Gastroesophageal sphincter (tissue), 4 donors: Measurements from ENCODE around the gene PIP5K1B. TPM values are rescaled to one million over a fixed set of nuclear protein-coding genes. Genes with fewer than 3 reads are reported as not detected.
A peak's percentile ranks its signal among the peaks of the same experiment; 100 is the strongest.

Experiments
- ATAC-seq: fragments of 150-250 bp; one replicate; pipeline ENCODE4 v1.9.1; 2016; ENCODE audit warnings: mild to moderate bottlenecking, moderate library complexity
- H3K27ac ChIP-seq, 4 donors: fragments of 200-600 bp; sonication (generic) in 3 of 4; 1 replicate in 3 of 4; 2 replicates in 1 of 4; pipeline ENCODE4 v1.5.1; 2016 to 2019
- H3K27me3 ChIP-seq: fragments of 200-600 bp; sonication (generic); one replicate; pipeline ENCODE4 v1.5.1; 2019
- H3K36me3 ChIP-seq, 2 donors: fragments of 200-600 bp; sonication (generic); one replicate each; pipeline ENCODE4 v1.5.1; 2019; ENCODE audit warnings: control low read depth in 1 of 2
- H3K4me1 ChIP-seq, 3 donors: fragments of 200-600 bp; sonication (generic); 1 replicate in 2 of 3; 2 replicates in 1 of 3; pipeline ENCODE4 v1.5.1; 2016 to 2019; ENCODE audit warnings: control low read depth in 2 of 3
- H3K4me3 ChIP-seq, 2 donors: fragments of 200-600 bp; sonication (generic); one replicate each; pipeline ENCODE4 v1.5.1; 2019; ENCODE audit warnings: mild to moderate bottlenecking in 1 of 2, moderate library complexity in 1 of 2
- H3K9me3 ChIP-seq, 3 donors: fragments of 200-600 bp; sonication (generic); one replicate each; pipeline ENCODE4 v1.5.1; 2017 to 2019; ENCODE audit warnings: control low read depth in 2 of 3
- CTCF ChIP-seq, 4 experiments: fragments of 200-600 bp in 2 of 4; fragments of 450-650 bp in 2 of 4; sonication (generic) in 1 of 4; IDR thresholded peaks; one replicate each; pipeline ENCODE4 v1.5.1; 2017 to 2019; ENCODE audit warnings: antibody characterized with exemption in 4 of 4, mild to moderate bottlenecking in 2 of 4, moderate library complexity in 2 of 4
- EP300 ChIP-seq: sonication (generic); formaldehyde crosslinking; IDR thresholded peaks from one replicate; pipeline ENCODE4 v1.6.1; 2017; ENCODE audit warnings: antibody characterized with exemption, mild to moderate bottlenecking
- POLR2A ChIP-seq, 2 donors: fragments of 450-650 bp; IDR thresholded peaks; one replicate each; pipeline ENCODE4 v1.6.1; 2017; ENCODE audit warnings: antibody characterized with exemption in 2 of 2, mild to moderate bottlenecking in 2 of 2, moderate library complexity in 1 of 2
- POLR2AphosphoS5 ChIP-seq: sonication (generic); formaldehyde crosslinking; IDR thresholded peaks from one replicate; pipeline ENCODE4 v1.6.1; 2017; ENCODE audit warnings: antibody characterized with exemption
- WGBS, 2 donors: methylation state at CpG; one replicate each; pipeline ENCODE4 v1.1.5; 2018; ENCODE audit warnings: low coverage in 1 of 2; 5-methylcytosine and 5-hydroxymethylcytosine counted together
- total RNA-seq, 4 donors: library from RNA; depleted of rRNA; stranded (reverse); fragments of >200 nt; gene quantifications; one replicate each; pipeline ENCODE4 v1.1.0, GENCODE V29; 2016

Gene PIP5K1B
- total RNA-seq, 4 donors from 2014 or later, result 0.67 to 5.1 (median 1.2) TPM

- peaks cover 2 to 29% (median 10%) of the 10 kb centered on the region in 3 donors for H3K4me1 ChIP-seq
- H3K9me3 ChIP-seq, result no peaks in the 10 kb centered on the region
- peaks cover 61% of the 10 kb centered on the region for H3K27me3 ChIP-seq
- no peak for ATAC-seq
- 12 to 14% methylated on average over 11 to 14 of the region's 19 CpGs for WGBS, 2 donors
- no peak overlapping the region for H3K27ac ChIP-seq
- no peaks in the 10 kb centered on the region for H3K36me3 ChIP-seq
- peak overlapping the region in 1 of 2 donors; percentile 72 for H3K4me3 ChIP-seq
- no peak for TF ChIP-seq POLR2A (IDR thresholded peaks at IDR 0.05)
- TF ChIP-seq EP300, result no peak
- no peak for TF ChIP-seq CTCF (IDR thresholded peaks at IDR 0.05)
- TF ChIP-seq POLR2AphosphoS5, result no peak
Observed at GRCh38 chr9:68706363-68707201, 1.5 kb downstream of the PIP5K1B start.

GRCh38 chr9:68707801-68708488 lies 2.9 kb downstream of the PIP5K1B start:
- 69 to 72% methylated on average over 4 of the region's 4 CpGs for WGBS, 2 donors
- H3K4me1 ChIP-seq, result peaks cover 2 to 29% (median 10%) of the 10 kb centered on the region in 3 donors
- H3K9me3 ChIP-seq, result no peaks in the 10 kb centered on the region
- no peak overlapping the region for H3K4me3 ChIP-seq
- H3K27me3 ChIP-seq, result peaks cover 62% of the 10 kb centered on the region
- H3K27ac ChIP-seq, result no peak overlapping the region
- H3K36me3 ChIP-seq, result no peaks in the 10 kb centered on the region
- TF ChIP-seq CTCF (IDR thresholded peaks at IDR 0.05), result no peak
- no peak for TF ChIP-seq EP300
- no peak for TF ChIP-seq POLR2AphosphoS5
- no peak for TF ChIP-seq POLR2A (IDR thresholded peaks at IDR 0.05)
- no peak for ATAC-seq

GRCh38 chr9:68708513-68708912 lies 3.5 kb downstream of the PIP5K1B start:
- 78 to 85% methylated on average over 3 of the region's 3 CpGs for WGBS, 2 donors
- Histone ChIP-seq H3K27me3 (peaks cover 68% of the 10 kb centered on the region), H3K27ac (no peak overlapping the region), H3K4me3 (no peak overlapping the region), H3K36me3 (no peaks in the 10 kb centered on the region), H3K4me1 (peaks cover 2 to 29% (median 10%) of the 10 kb centered on the region in 3 donors), H3K9me3 (no peaks in the 10 kb centered on the region)
- TF ChIP-seq EP300 (no peak), CTCF (IDR thresholded peaks at IDR 0.05) (no peak), POLR2A (IDR thresholded peaks at IDR 0.05) (no peak), POLR2AphosphoS5 (no peak)
- no peak for ATAC-seq

- Histone ChIP-seq H3K27ac (no peak overlapping the region), H3K27me3 (peaks cover 72% of the 10 kb centered on the region), H3K4me3 (no peak overlapping the region), H3K36me3 (no peaks in the 10 kb centered on the region), H3K4me1 (peaks cover 2 to 25% (median 9%) of the 10 kb centered on the region in 3 donors), H3K9me3 (no peaks in the 10 kb centered on the region)
- ATAC-seq, result no peak
- WGBS, 2 donors, result 81% methylated on average over 5 to 7 of the region's 8 CpGs
- no peak for TF ChIP-seq EP300
- TF ChIP-seq POLR2A (IDR thresholded peaks at IDR 0.05), result no peak
- TF ChIP-seq POLR2AphosphoS5, result no peak
- no peak for TF ChIP-seq CTCF (IDR thresholded peaks at IDR 0.05)
Observed at GRCh38 chr9:68709291-68710110, 4.5 kb downstream of the PIP5K1B start.
